ENCODE data around the gene LSM3.
"Not testable (repeated sequence)": the region's sequence is repeated elsewhere in the genome, so short reads cannot be mapped to it uniquely, and the experiment has no call there.

Gene LSM3

DNA sequence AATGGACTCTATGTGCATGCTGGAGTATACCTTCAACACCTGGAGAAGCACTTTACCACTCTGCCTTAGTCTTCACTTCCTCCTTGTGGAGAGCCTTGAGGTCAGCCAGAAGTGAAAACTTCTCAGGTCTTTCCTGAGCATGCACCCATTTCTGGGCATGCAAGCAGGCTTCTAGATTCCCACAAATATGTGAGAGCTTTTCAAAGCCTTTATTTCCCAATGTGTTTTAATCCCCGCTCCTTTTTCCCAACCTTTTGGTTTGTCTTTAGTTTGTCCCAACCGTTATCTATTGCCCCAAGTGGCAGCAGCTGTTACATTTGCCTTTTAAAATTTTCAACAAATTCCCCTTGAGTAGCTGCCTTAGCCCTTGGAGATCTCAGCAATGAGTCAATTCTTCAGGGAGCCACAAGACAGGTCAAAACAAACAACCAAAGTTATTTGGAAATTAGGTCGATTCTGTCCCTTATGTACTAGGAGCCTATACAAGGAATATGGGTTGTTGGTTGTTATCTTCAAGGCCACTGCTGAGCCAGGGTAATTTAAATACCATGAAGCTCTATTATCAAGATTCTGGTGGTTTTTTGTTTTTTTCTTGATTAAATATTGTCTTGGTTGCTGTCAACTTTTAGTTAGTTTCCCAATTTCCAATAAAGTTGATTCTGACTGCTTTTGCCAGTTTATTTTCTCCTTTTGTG is 44.4 kb downstream of the LSM3 start:
- peak; percentile 41 for DNase-seq

DNA sequence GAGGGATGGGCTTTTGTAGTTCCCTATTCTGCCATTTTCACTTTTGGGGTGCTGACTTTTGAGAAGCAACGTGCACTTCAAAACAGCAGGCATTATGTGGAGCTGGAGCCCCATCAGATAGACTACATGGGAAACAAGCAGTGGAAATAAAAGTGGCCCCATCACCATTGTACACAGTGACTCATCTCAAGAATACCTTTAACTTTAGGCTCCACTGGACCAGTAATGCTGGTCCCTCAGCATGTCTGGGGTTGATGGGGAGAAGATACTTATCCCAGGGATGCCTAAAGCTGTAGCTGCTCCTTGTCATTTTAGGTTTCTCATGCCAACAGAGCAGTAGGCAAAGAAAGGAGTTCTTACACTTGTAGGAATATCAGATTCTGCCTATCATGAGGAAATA is 45.0 kb downstream of the LSM3 start:
- peak; percentile 8 for DNase-seq

DNA sequence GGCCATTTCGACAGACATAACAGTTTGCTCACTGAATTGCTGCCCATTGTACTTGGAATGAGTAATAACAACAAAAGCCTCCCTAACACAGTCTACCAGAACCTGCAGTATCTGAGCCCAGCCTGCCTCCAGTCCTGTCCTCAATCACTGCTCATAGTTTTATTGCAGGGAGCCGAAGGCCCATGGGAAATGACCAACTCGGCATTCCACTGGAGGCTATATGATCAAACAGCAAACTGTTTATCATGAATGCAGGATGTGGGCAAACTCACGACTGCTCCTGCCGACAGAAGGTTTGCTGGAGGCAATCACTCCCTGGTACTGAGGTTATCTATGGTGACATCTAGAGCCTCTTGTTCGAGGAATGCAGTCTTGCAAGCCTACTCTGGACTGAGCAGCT is 46.3 kb downstream of the LSM3 start:
- peak; percentile 87 for DNase-seq

DNA sequence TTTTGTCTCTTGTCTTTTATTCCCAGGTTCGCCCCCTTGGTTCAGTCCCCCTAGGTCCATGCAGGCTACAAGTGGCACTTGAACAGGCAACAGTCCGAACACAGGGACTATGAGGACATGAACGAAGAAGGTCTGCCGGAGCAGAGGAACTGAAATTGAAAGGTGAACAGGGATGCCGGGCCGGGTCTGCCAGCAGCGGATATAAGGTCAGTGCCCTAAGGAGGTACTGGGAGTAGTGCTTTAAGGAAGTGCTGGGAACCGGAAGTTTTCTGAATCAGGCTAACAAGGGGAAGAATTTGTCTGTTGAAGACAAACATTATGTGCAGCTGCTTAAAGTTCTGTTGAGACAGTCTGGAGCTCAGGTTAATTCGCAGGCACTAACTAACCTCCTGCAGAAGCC is 46.8 kb downstream of the LSM3 start:
- no peak for DNase-seq

DNA sequence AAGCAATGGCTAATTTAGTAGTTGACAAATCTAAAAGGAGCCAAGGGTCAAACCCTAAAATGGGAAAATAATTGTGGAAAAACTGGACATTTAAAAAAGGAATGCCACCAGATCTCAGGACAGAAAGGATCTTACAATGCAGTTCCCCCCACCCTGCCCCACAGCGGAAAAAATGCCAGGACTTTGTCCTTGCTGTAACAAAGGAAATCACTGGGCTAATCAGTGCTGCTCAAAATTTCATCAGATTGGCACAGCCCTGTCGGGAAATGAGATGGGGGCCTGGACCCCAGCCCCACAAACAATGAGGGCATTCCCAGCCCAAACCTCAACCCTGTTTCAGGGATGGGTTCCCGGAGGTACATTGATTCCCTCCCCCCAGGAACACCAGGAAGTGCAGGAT is 47.7 kb downstream of the LSM3 start:
- DNase-seq = not testable (repeated sequence)

DNA sequence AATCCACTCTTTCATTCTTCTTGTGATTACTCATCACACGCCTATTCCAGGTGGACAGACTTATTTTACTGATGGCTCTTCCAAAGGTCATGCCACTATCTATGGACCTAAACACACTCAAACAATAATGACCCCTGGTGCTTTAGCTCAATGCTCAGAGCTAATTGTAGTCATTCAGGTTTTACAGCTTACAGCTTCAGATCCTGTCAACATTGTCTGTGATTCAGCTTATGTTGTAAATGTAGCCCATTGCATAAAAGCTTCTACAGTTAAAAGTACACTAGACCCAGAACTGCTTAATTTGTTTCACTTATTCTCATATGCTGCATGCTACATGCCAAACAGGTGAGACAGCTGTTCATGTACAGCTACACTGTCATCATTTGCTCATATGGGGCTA is 49.2 kb downstream of the LSM3 start:
- no peak for DNase-seq

DNA sequence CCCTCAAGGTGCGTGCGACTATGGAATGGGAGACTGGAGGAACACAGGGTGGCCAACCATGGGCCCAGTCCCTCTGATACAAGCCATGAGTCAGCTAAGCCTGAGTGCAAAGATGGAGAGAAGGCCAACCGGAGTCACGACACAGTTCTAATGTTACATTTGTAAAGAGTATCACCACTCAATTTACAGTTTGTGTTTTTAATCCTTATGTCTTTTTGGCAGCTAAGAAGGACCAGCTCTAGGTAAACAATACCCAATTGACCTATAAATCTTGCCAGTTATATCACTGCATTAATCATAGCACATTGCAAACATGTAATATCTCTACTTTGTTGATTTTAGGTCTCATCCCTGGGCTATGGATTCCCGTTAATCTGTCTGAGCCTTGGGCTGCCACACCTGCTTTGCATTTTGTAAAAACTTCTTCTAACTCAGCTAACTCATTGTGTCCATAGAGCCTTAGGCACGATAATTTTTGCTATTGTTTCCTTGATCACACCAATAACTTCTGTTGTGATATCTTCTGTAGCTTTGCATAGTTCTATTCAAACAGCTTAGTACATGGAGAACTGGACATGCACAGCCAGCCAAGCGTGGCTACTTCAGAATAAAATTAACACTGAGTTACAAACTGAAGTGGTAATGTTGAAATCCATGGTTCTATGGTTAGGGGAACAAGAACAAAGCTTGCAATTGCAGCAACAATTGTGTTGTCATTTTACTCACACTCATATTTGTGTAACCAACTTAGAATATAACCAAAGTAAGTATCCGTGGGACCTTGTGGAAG is 50.3 kb downstream of the LSM3 start:
- DNase-seq = no peak

DNA sequence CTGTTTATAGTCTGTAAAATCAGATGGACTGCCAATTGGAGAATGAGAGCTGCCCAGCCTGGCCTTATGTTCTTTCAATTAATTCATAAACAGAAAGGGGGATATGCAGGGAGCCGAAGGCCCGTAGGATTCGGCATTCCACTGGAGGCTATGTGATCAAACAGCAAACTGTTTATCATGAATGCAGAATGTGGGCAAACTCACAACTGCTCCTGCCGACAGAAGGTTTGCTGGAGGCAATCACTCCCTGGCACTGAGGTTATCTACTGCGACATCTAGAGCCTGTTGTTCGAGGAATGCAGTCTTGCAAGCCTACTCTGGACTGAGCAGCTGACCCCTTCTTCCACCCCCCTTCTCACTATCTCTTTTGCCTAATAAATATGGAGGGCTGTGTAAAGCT is 51.1 kb downstream of the LSM3 start:
- not testable (repeated sequence) for DNase-seq

DNA sequence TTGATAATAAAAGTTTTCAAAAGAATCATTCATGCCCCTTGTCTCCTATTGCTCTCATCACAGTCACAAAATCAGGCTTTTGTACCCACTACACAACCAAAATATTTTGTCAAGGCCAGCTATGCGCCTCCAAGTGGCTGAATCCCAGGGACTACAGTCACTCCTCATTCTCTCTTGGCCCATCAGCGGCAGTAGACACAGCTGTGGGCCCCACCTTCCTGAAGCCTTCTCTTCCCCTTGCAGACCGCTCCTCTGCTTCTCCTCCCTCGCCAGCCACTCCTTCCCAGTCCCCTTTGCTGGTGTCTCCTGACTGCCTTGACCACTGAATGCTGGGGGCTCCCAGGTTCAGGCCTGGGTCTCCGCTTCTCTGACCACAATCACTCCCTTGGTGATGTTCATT is 52.1 kb downstream of the LSM3 start:
- no peak for DNase-seq

DNA sequence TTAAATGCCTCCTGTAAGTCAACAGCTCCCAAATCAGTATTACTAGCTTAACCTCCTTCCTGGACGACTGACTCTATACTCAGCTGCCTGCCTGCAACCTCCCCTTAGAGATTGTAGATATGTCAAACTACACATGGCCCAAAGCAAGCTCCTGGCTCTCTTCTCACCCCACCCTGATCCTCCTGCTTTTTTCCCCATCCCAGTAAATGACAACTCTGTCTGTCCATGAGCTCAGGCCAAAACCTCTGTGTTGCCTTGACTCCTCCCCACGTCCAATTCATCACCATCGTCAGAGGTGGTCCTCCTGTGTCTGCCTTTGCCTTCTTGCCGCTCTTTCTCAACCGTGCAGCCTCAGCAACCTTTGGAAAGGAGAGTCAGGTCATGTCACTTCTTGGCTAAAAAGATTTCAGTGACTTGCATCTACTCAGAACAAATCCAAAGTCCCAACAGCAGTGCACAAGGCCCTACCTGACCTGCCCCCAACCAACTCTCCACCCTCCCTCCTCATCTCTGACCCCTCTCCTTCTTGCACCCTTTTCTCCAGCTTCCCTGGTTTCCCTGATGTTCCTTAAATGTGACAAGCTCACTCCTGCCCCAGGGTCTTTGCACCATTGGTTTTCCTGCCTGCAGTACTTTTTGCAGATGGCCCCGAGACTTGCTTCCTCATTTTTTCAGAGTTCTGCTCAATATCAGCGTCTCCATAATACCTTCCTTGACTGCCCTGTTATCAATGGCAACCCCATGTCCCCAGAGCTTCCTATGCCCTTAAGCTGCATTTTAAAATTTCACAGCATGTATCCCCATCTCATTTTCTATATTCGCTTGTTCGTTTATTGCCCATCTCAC is 52.8 kb downstream of the LSM3 start:
- DNase-seq = no peak

DNA sequence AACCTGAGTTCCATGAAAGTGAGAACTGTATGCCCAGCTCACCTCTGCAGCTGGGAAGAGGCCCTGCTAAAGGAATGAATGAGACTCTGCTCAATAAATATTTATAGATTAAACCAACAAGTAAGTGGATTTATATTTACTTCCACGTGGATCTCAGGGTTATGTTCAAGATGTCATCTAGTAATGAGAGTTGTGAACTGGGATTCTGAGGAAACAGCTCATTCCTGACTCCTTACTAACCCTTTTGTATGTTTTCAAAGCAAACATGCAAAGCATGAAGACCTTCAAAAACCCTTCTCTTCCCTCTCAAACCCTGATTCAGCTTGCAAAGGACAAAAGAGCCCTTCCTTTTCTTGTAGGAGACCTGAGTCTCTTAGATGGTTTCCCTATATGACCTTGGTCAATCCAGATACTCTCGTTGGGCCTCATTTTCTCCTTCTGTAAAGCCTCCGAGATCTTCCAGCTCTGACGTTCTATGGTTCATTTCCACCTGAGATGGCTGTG is 53.4 kb downstream of the LSM3 start:
- peak; percentile 62 for DNase-seq

DNA sequence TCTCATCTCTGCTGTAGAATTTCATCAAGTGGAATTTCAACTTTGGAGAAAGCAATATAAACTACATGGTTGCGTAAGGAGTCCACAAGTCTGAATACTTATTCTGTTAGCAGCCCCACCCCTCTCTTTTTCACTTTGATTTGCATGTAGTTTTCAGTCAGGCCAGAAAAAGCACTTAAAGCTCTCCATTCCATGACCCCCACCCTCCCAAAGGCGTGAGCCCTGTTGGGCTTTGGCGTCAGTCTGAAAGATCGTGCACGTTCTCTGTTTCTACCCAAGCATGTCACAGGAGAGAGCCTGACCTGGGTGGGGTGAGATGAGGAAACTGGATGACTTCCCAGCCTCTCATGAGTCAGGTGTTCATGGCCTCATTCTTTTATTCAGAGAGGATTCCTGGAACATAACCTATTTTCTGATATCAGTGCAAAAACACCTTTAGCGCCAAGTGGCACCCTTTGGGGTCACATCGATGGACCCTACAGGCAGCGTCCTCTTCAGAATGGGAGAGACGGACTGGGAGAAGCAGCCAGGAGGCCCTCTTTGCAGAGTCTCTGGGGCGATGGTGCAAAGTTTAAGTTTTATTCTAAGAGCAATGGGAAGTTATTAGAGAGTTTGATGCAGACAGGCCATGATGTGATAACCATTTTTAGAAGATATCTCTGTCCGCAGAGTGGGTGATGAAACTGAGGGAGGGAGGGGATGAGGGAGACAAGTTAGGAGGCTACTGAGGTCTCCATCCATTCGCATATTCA is 55.8 kb downstream of the LSM3 start:
- no peak for DNase-seq

DNA sequence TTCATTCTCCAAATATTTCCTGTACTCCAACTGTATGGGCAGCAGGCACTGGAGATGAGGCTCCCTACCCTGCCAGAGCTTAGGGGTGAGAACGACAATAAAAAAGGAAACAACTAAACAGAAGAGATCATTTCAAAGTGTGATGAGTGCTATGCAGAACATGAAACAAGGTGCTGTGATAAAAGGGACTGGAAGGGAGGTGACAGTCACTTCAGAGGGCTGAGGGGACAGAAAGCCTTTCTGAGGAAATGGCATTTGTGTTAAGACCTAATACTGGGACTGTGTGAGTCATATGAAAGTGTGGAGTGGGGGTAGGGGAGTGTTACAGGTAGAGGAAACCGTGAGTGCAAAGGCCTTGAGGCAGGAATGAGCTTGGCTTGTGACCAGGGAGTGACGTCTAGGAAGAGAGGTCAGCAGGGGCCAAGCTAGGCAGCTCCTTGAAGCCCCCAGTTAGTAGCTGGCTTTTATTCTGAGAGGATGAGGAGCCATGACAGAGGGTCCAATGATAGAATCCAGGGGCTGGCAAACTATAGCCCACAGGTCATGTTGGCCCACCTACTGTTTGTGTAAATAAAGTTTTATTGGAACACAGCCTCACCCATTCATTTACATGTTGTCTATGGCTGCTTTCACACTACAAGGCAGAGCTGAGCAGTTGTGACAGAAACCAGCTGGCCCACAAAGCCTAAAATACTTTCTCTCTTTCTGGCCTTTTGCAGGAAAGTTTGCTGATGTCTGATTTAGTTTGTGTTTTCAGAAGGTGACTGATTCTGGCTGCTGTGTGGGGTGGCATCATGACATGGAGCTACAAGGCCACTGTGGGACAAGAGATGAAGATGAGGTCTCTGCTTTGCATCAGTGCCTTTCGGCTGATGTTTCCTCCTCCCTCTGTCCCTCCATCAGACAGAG is 56.6 kb downstream of the LSM3 start:
- DNase-seq = no peak

DNA sequence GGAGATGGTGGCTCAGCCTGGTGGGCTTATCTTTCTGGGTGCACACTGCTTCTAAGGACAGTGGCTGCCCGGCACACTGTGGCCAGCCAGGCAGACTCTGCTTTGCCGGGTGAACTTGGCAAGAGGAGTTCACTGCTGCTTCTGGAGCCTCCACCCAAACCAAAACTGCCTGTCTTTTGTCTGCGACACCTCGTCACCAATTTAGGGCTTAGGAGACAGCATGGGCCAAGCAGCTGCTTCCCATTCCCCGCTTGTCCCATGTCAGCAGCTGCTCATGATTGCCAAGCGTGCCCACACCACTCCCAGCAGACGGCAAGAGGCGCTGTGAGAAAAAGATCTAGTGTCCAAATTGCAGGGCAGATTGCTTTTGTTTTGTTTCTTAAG is 57.3 kb downstream of the LSM3 start:
- DNase-seq = no peak

DNA sequence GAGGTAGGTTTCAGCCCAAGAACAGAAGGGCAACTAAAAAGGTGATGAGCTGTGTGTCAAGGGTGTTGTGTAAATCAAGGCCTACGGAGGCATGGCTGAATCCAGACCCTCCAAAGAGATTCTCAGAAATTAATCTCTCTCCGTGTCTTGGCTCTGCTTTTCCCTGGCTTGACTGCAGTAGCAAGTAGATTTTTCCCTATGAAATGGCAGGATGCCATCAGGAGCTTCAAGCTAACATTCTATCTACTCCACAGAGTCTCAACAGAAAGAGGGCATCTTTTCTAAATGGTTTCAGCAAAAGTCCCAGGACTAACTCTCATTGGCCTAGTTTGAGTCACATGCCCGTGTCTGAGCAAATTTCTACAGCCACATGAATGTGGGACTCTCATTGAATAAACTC is 58.3 kb downstream of the LSM3 start:
- DNase-seq = no peak

DNA sequence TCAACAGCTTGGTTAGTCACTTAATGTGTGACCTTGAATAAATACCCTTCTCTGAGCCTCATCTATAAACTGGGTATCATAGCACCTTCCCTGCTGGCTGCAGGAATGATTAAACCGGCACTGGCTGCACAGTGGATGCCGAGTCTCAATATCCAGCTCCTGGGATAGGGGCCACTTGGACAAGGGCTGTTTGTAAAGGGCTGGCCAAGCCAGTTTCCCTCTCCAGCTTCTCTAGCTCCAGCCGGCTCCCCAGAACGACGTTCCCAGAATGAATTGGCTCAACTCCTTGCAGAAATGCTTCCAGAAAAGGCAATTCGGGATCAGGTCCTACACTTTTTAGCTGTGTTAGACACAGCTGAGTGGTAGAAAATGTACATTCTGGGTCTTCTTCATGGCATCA is 58.8 kb downstream of the LSM3 start:
- DNase-seq = no peak

DNA sequence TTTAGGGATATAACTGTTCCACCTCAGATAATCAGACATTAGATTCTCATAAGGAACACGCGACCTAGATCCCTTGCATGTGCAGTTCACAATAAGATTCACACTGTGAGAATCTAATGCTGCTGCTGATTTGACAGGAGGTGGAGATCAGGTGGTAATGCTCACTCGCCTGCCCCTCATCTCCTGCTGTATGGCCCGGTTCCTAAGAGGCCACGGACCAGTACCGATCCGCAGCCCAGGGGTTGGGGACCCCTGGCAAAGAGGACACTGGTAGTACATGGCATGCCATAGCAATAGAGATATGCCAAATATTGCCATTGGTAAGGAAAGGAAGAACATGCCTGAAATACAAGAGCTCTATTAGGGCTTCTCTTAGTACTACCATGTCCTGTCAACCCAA is 59.7 kb downstream of the LSM3 start:
- DNase-seq = no peak

DNA sequence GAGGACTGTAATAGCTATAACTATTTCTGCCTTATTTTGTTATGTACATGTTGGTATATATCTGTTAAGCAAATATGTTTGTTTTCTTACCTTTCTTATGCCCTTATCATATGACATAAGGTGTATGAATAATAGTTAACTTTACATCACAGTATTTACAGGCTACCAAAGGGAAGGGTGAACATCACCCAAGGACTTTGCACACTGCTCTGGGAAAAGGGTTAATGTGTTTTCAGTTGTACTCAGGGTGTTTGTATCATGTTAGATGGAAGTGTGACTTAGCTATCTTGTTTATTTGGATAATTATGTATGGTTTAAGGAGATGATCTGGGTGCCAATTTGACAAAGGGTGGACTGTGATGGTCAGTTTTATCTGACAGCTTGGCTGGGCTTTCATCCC is 60.3 kb downstream of the LSM3 start:
- no peak for DNase-seq

DNA sequence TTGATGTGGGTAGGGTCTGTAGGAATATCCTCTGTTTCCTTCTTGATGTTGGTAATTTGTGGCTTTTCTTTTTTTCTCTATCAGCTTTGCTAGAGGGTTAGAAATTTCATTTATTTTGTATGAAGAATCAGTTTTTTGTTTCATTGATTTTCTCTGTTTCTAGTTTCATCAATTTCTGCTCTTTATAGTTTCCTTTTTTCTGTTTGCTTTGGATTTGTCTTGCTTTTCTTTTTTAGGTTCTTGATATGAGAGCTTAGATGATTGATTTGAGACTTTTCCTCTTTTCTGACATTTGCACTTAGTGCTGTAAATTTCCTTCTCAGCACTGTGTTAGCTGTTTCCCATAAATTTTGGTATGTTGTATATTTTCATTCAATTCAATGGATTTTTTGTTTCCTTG is 61.3 kb downstream of the LSM3 start:
- DNase-seq = no peak

DNA sequence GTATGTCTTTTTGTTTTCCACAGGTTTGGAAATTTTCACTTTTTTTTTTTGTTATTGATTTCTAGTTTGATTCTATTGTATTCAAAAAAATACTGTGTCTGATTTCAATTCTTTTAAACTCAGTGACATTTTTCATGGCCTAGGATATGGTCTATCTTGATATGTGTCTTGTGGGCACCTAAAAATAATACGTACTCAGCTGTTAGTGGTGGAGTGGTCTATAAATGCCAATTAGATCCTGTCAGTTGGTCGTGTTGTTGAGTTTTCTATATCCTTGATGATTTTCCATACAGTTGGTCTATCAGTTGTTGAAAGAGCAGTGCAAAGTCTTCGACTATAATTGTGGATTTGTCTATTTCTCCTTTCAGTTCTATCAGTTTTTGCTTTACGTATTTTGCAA is 61.7 kb downstream of the LSM3 start:
- no peak for DNase-seq

DNA sequence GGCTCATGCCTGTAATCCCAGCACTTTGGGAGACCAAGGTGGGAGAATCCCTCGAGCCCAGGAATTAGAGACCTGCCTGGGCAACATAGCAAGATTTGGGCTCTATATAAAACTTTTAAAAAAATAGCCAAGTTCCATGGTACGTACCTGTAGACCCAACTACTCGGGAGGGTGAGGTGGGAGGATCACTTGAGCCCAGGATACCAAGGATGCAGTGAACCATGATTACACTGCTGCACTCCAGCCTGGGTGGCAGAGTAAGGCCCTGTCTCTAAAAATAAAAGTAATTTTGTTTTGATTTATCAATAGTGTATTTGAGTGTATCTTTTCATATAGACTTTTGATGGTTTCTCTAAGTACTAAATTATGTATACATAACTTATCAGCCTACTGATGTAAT is 63.1 kb downstream of the LSM3 start:
- no peak for DNase-seq

Data from EL (cell line).